HG03558 (cell line): ENCODE results near the gene NLRC4.
"Not testable (repeated sequence)": the region's sequence is repeated elsewhere in the genome, so short reads cannot be mapped to it uniquely, and the experiment has no call there.

ENCODE experiments used
- ATAC-seq: cut with Tn5 transposase; IDR thresholded peaks from one replicate; pipeline ENCODE4 v1.9.1; 2021; ENCODE audit warnings: moderate number of reproducible peaks; ENCODE audit not compliant: unreplicated experiment; ENCODE audit errors: extremely low read depth

Gene NLRC4

DNA sequence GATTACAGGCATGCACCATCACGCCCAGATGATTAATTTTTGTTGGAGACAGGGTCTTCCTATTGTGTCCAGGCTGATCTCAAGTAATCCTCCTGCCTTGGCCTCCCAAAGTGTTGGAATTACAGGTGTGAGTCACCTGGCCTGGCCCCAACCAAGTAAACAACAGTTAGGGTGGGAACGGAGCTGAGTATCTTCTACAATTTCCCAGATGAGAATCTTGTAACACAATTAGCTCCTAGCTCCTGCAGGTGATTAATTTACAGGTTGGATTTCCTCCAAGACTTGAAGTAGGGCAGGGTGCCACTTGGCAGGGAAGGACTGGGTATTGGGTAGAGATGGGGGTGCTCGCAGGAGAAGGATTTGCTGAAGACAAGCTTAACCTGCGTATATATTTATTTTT, 17.8 kb downstream of the NLRC4 start:
- ATAC-seq, result no peak

DNA sequence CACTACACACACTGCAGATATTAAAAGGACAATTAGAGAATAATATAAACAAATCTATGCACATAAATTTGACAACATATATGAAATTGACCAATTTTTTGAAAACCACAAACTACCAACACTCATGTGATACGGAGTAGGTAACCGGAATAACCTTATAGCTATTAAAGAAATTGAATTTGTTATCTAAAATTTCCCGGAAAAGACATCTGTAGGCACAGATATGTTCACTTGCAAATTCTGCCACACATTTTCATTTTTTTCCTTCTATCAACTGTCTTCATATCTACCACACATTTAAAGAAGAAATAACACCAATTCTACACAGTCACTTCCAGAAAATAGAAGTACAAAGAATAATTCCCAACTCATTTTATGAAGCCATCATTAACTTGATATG, 22.4 kb downstream of the NLRC4 start:
- no peak for ATAC-seq

DNA sequence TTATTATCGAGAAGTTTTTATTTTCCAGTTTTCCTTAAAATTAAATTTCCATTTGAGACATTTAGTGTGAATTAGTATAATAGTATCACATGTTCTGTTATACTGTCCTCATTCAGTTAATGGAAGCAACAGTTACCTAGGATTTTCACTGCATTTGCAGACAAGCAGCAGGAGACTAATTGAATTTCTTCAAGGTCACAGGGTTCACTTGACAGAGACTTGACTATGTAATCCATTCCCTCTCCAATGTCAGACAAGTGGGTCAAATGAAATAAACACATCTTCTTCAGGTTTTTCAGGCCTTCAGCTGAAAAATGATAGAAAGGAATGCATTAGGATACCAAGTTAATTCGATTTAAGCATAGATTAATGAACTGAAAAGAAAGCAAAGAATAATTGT, 26.7 kb downstream of the NLRC4 start:
- ATAC-seq, result no peak

DNA sequence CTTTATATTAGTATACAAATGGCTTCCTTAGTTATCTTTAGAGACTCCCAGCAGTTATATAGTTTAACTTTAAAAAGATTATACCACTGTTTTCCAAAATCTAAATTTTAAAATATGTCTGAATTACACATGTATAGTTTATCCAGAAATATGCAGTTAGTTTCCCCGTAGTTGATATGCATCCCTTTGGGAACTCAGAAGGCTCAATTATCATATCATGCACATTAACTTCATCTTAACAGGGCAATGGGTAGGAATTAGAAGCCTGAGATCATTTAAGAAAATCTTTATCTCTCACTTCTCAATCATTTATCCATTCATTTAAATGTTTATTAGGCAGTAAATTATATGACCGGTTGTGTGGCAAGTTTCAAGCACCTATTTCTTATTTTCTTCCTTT, 27.2 kb downstream of the NLRC4 start:
- ATAC-seq, result no peak

DNA sequence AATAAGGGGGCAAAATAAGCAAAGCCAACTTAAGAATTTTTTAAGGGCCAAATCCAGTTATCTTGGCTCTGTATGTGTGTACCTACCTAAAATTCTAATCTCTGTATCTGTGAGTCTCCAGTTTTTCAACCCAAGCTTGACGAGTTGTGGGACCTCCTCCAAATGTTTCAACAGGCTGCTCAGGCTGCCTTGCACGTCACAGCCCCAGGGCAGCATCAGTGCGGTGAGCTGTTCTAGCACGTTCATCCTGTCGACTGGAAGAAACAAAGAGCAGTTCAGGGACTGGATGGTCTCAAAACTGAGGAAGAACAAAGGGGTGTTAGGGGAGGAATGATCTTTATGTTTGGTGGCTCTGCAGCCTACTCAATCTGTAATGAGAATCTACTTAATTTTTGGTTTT, 29.4 kb downstream of the NLRC4 start:
- ATAC-seq, result no peak

DNA sequence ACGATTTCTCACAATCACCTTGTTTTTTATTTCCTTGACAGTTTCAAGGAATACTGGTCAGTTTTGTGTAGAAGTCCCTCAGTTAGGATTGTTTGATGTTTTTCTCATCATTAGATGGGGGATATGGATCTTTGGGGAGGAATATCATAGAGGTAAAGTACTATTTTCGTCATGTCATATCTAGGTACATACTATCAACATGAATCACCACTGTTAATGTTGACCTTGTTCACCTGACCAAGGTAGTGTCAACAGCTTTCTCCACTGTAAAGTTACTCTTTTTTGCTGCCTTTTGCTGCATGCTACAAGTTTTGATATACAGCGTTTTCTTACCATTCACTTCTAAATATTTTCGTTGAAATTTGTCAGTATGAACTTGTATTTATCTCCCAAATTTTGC, 32.7 kb downstream of the NLRC4 start:
- no peak for ATAC-seq

DNA sequence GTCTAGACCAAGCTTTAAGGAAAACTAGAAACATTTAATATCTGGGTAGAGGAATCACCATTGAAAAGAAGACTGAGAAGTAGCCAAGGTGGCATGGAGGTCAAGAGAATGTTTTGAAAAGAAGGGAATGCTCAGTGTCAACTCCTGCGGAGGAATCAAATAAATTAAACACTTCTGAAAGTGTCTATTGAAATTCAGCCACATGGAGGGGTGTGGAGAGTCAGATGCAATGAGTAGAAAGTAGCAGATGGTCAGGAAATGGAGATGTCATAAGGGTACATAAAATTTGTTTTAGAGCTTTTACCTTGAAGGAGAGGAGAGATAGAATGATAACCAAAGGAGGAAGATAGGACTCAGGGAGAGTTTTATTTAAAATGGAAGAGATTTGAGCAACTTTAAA, 35.1 kb downstream of the NLRC4 start:
- no peak for ATAC-seq

DNA sequence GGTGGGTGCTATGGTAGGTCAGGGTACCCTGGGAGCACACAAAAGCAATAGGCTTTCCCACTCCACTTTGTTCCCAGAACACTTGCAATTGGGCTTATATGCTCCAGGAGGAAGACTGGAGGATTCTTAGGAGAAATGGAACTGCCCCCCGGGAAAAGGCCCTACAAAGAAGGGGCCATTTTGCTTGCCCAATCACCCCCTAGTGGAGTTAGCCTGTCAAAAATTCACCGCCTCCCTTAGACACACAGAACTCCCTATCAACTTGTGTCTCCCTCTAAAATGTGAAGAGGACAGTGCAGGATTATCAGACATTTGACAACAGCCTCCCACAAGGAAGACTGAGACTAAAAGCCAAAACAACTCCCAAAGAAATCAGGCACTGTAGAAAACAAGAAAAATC, 36.5 kb downstream of the NLRC4 start:
- ATAC-seq, result no peak

DNA sequence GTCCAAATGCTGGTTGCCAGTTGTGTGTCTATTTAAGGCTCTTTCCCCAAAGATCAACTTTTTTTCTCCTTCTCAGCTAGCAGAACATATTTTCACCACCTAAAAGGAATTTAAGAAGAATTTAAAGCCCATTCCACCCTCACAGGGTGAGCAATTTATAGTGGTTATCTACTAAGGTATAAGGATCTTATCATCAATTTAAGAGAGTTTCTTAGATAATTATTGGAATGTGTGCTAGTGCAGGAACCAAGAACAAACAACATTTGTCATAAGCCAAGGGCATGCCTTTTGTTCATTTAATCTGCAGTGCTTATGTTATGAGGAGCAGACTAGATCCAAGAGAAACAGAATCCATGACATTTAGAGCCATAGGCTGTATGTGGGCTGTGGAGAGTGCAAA, 37.2 kb downstream of the NLRC4 start:
- no peak for ATAC-seq

DNA sequence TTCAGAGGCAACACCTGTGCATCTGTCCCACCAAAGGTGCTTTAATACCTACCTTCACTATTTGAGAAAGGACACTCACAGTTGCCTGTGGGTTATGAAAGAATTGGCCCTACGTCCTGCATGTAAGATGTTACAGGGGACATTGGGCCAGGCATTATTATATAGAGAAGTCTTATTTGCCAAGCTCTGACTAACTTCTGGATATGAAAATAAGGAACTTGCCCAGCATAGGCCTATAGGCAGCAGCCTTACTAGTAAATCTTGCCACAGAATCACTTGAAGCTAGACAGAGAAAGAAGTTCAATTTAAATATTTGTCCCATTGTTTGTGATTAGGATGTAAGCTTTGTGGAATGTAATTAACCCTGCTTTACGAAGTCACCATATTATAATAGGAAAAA, 41.7 kb downstream of the NLRC4 start:
- no peak for ATAC-seq

DNA sequence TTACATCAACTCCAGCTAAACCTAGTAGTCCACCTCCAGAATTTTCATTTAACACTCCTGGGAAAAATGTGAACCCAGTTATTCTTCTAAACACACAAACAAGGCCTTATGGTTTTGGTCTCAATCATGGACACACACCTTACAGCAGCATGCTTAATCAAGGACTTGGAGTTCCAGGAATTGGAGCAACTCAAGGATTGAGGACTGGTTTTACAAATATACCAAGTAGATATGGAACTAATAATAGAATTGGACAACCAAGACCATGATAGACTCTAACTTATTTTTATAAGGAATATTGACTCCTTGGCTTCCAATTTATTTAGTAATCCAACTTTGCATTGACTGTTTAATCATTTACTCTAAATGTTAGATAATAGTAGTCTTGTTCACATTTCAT, 44.2 kb downstream of the NLRC4 start:
- no peak for ATAC-seq

DNA sequence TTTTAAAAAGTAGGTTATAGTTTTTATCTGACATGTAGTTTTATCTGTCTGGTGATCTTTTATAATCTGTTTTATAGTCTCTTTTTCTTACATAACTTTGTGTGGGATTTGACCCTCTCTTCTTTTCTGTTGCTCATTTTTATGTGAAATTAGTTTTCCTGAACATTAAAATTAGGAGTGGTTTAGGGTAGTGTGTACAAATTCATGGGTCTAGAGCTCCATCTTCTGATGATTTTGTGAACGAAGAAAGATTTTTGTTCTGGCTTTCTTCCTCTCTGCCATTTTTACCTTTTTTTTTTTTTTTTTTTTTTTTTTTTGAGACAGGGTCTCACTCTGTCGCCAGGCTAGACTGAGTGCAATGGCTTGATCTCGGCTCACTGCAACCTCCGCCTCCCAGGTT, 52.4 kb downstream of the NLRC4 start:
- ATAC-seq, result no peak

DNA sequence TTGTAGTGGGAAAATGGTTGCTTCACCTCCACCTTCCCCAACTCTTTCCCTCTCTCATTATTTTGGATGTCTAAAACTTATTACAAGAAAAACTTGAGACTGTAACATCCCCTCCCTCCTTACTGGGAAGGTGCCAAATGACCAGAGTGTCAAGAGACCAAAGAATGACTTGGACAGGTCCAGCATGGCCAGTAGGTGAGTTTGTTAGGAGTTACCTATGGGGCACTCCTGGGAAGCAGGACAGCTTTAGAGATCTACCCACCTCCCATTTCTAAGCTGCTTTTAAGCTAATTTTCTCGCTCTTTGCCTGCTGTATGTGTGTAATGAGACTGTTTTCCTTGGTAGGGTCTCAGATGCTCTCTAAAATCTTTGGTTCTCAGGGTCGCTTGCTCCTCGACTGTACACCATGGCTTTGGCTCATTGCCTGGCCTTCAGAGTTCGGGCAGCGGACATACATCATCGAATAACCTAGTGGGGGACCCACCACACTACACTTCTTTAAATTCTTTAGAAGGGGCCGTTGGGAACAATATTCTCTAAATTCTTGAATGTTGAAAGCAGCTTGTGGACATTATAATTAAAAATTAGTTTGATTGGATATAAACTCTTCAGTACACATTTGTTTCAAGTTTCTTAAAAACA, 53.8 kb downstream of the NLRC4 start:
- no peak for ATAC-seq

DNA sequence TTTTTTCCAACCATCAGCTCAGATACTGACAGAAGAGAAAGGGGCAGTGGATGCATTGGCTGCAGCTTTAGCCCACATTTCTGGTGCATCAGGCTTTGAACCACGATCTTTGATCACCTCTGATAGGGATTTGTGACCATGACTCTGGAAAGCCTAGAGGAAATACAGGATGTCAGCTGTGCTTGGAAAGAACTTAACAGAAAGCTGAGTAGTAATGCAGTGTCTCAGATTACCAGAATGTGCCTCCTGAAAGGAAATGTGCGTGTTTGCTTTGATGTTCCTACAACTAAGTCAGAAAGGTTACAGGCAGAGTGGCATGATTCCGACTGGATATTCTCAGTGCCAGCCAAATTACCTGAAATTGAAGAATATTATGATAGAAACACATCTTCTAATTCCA, 61.3 kb downstream of the NLRC4 start:
- ATAC-seq, result not testable (repeated sequence)

DNA sequence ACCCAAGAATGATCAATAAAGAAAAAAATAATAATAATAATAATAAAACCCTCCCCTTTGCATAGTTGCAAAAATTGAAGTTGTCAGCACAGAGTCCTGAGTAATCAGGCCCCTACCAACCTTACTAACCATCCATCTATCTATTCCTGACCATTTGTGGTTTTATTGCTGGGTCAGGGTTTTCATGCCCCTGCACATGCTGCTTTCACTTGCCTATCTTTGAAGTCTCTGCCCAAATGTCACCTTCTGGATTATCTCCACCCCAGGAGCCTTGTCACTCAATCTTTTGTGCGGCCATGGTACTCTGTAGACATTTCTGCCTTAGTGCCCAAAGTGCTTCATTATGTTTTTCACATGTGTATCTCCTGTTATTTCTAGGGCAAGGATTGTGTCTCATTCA, 63.9 kb downstream of the NLRC4 start:
- ATAC-seq, result no peak

DNA sequence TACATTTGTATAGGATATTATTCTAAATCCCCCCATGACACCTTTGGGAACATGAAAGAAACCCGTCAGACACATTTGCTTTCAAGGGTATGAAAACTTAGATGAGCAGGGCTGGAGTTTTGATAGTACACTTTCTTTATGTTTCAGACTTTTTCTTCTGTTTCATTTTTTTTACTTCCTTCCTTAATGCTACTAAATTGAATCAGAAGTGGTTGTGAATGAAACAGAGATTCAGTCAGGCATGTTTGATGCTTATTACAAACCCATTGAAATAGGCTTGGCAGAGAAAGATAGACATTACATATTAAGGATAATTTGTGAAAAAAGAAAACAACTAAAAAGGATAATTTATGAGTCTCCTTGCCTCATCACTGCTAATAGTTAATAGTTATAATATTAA, 72.3 kb downstream of the NLRC4 start:
- ATAC-seq, result no peak

DNA sequence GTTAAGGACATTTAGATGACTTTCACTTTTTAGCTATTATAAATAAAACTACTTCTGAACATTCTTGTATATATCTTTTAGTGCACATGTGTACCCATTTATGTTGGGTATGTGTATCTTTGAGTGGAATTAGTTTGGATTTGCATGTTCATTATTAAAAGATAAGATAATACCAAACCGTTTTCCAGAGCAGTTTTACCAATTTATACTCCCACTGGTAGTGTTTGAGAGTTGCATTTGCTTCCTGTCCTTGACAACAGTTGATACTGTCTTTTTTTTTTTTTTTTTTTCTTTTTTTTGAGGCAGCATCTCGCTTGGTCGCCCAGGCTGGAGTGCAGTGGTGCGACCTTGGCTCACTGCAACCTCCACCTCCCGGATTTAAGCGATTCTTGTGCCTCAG, 75.7 kb downstream of the NLRC4 start:
- no peak for ATAC-seq

DNA sequence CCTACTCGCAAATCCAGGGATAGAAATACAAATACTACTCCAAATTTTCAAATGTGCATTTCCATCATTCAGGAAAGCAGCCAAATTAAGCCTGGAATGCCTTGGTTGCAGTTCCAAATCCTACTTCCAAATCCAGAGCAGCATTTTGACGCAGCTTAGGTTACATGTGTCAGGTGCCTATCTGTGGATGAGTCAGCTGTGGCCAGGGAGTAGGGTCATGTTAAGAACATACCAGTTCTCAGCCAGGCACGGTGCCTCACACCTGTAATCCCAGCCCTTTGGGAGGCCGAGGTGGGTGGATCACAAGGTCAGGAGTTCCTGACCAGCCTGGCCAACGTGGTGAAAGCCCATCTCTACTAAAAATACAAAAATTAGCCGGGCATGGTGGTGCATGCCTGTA, 82.0 kb downstream of the NLRC4 start:
- no peak for ATAC-seq
